Measurements from ENCODE around the gene CHST11.
"Not testable (repeated sequence)": the region's sequence is repeated elsewhere in the genome, so short reads cannot be mapped to it uniquely, and the experiment has no call there.

Gene CHST11

GRCh38 chr12:104526751-104527150, 70.0 kb downstream of the CHST11 start:
- DNase-seq (ENCODE audit: low spot score), result no peak

GRCh38 chr12:104527653-104528052, 70.9 kb downstream of the CHST11 start:
- DNase-seq (ENCODE audit: low spot score), result not testable (repeated sequence)

GRCh38 chr12:104529130-104529874, 72.6 kb downstream of the CHST11 start:
- no peak for DNase-seq (ENCODE audit: low spot score)

- DNase-seq (ENCODE audit: low spot score), result no peak
These were observed 75.9 kb downstream of the CHST11 start for GRCh38 chr12:104532636-104533035.

GRCh38 chr12:104533134-104533533, 76.4 kb downstream of the CHST11 start:
- no peak for DNase-seq (ENCODE audit: low spot score)

- no peak for DNase-seq (ENCODE audit: low spot score)
These were observed 77.6 kb downstream of the CHST11 start for GRCh38 chr12:104534162-104534856.

- no peak for DNase-seq (ENCODE audit: low spot score)
These were observed 78.1 kb downstream of the CHST11 start for GRCh38 chr12:104534857-104535248.

- DNase-seq (ENCODE audit: low spot score), result peak; percentile 67
These were observed 78.6 kb downstream of the CHST11 start for GRCh38 chr12:104535369-104535768.

GRCh38 chr12:104536841-104537240, 80.1 kb downstream of the CHST11 start:
- DNase-seq (ENCODE audit: low spot score), result no peak

GRCh38 chr12:104538056-104538455, 81.3 kb downstream of the CHST11 start:
- DNase-seq (ENCODE audit: low spot score), result no peak

GRCh38 chr12:104538891-104539462, 82.2 kb downstream of the CHST11 start:
- DNase-seq (ENCODE audit: low spot score), result no peak

- no peak for DNase-seq (ENCODE audit: low spot score)
These were observed 88.1 kb downstream of the CHST11 start for GRCh38 chr12:104544836-104545235.

GRCh38 chr12:104546575-104546974, 89.8 kb downstream of the CHST11 start:
- DNase-seq (ENCODE audit: low spot score), result no peak

GRCh38 chr12:104547235-104547634, 90.5 kb downstream of the CHST11 start:
- no peak for DNase-seq (ENCODE audit: low spot score)

- peak; percentile 44 for DNase-seq (ENCODE audit: low spot score)
These were observed 93.2 kb downstream of the CHST11 start for GRCh38 chr12:104549815-104550480.

- no peak for DNase-seq (ENCODE audit: low spot score)
These were observed 94.7 kb downstream of the CHST11 start for GRCh38 chr12:104551313-104551931.

- DNase-seq (ENCODE audit: low spot score), result no peak
These were observed 96.7 kb downstream of the CHST11 start for GRCh38 chr12:104553421-104553820.

- no peak for DNase-seq (ENCODE audit: low spot score)
These were observed 98.9 kb downstream of the CHST11 start for GRCh38 chr12:104555648-104556047.

- DNase-seq (ENCODE audit: low spot score), result no peak
These were observed 100.9 kb downstream of the CHST11 start for GRCh38 chr12:104557488-104558195.

GRCh38 chr12:104560881-104561280, 104.1 kb downstream of the CHST11 start:
- no peak for DNase-seq (ENCODE audit: low spot score)

- no peak for DNase-seq (ENCODE audit: low spot score)
These were observed 106.0 kb downstream of the CHST11 start for GRCh38 chr12:104562763-104563162.

GRCh38 chr12:104564662-104565061, 107.9 kb downstream of the CHST11 start:
- not testable (repeated sequence) for DNase-seq (ENCODE audit: low spot score)
